NCI-H510A (cell line): ENCODE measurements around the gene VWC2.

Experiments
- DNase-seq: peaks from one replicate; lab custom pipeline; 2025; lab: John Stamatoyannopoulos, UW

Gene VWC2

DNA sequence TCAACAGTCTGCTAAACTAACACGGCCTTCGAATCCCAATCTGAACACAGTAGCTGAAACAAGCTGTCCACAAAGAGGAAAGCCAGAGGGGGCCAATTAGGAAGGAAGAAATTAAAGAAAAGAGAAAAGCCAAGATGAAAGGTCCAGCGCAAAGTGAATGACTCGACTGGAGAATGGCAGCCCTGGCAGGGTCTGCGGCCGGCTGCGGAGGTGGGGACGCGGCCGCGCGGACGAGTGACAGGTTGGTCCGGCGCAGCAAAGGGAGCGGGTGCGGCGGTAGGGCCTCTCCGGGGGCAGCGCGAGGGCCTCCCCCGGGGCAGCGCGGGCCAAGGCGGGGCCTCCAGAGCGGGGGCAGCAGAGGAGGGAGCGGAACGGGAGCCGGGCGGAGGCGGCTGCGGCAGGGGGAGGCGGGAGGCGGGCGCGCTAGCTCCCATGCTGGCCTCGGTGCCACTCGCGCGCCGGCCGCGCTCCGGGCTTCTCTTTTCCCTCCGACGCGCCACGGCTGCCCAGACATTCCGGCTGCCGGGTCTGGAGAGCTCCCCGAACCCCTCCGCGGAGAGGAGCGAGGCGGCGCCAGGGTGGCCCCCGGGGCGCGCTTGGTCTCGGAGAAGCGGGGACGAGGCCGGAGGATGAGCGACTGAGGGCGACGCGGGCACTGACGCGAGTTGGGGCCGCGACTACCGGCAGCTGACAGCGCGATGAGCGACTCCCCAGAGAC, at the start of gene VWC2:
Gene VWC2 (plus strand): TSS at position 421 of the 718 bp plus-strand sequence. CDS start 1,798 bp downstream, outside the sequence.
- no peak for DNase-seq

DNA sequence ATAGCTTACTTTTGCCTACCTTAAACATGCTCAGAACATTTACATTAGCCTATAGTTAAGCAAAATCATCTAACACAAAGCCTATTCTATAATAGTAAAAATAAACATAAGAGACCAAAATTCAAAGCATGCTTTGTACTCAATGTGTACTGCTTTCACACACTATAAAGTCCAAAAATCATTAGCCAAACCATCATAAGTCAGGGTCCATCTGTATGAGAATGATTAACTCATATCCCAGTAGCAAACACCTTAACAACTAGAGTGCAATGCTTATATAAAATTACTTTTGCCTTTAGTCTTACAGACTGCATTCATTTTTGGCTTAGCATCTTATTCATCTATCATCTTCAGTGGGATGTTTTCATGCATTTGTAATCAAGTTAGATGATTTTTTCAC, 49.4 kb upstream of the VWC2 start:
- no peak for DNase-seq

GRCh38 chr7:49731836-49732235, 41.6 kb upstream of the VWC2 start:
- no peak for DNase-seq

GRCh38 chr7:49762666-49763065, 10.8 kb upstream of the VWC2 start:
- DNase-seq, result no peak

DNA sequence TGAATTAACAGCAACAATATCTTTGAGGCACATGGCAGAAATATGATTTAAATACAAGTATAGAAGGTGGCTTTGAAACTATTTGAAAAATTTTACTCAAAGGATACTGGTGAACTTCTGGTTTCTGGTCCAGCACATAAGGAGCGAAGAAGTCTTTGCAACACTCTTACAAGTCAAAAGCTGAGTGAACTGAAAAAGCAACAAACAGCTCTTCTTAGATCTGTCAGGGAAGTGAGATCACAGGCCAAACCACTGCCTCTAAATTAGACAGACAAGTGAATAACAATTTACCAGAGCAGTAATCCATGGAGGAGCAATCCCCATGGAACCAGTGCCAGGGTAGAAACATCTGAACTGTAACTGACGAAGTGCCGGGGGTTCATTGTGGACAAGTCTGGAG, 9.6 kb upstream of the VWC2 start:
- DNase-seq, result no peak

DNA sequence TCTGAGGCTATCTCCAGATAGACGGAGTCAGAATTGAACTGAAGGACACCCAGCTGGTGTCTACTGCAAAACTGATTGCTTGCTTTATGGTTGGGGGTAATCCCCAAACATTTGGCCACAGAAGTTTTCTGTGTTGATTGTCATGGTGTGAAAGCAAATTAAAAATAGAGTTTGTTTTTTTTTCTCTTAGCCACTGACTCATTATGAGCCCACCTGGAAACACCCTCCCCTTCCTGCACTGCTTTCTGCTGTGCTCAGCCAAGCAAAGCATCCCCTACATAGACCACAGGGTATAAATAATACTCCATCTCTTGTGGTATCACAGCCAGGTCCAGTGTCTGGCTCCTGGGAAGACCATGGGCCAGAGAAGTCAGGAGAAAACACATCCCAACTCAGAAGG, 6.5 kb upstream of the VWC2 start:
- DNase-seq, result no peak

- no peak for DNase-seq
These were observed 5.7 kb upstream of the VWC2 start for GRCh38 chr7:49767719-49768118.

- DNase-seq, result no peak
These were observed 5.2 kb upstream of the VWC2 start for GRCh38 chr7:49768254-49768653.

GRCh38 chr7:49768835-49769234, 4.6 kb upstream of the VWC2 start:
- no peak for DNase-seq

DNA sequence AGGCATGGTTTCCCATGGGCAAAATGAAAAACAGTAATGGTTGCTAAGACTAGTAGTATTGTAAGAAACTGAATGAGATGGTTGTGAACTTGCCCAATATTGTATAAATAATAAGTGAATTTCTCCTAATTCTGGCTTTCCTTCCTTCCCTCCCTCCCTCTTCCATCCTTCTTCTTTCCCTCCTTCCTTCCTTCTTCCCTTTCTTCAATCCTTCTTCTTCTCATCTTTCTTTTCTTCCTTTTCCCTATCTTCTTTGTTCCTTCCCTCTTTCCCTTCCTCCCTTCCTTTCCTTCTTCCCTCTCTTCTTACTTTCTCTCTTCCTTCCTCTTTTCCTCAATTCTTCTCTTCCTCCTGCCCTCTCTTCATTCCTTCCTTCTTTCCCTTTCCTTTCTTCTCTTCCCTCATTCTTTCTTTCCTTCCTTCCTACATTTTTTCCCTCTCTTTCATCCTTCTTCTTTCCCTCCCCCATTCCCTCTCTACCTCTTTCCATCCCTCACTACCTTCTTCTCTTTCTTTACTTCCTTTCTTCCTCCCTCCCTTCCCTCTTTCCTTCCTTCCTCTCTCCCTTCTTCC, 4.1 kb upstream of the VWC2 start:
- DNase-seq, result no peak

- DNase-seq, result no peak
These were observed 2.6 kb upstream of the VWC2 start for GRCh38 chr7:49770838-49771237.

- no peak for DNase-seq
These were observed 1.8 kb upstream of the VWC2 start for GRCh38 chr7:49771427-49772176.

DNA sequence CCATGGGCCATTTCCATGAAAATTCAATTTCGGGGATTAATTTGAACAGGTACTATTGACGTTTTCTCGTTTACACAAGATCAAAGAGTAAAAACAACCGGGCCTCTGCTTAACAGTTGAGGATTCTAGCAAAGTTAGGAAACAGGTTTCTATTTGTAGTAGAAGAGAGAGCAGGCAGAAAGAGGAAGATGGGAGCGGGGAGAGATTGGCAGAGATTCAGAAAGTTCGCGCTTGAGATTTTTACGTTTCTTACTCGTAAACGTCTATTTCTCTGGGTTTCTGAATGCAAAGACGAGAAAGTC, 571 bp upstream of the VWC2 start:
- no peak for DNase-seq

- DNase-seq, result no peak
These were observed 559 bp downstream of the VWC2 start for GRCh38 chr7:49773936-49774458.

- no peak for DNase-seq
These were observed 1.1 kb downstream of the VWC2 start for GRCh38 chr7:49774459-49775064.

- DNase-seq, result no peak
These were observed 1.9 kb downstream of the VWC2 start for GRCh38 chr7:49775065-49775948.

- DNase-seq, result no peak
These were observed 2.6 kb downstream of the VWC2 start for GRCh38 chr7:49775949-49776443.

GRCh38 chr7:49776994-49777393, 3.6 kb downstream of the VWC2 start:
- no peak for DNase-seq

DNA sequence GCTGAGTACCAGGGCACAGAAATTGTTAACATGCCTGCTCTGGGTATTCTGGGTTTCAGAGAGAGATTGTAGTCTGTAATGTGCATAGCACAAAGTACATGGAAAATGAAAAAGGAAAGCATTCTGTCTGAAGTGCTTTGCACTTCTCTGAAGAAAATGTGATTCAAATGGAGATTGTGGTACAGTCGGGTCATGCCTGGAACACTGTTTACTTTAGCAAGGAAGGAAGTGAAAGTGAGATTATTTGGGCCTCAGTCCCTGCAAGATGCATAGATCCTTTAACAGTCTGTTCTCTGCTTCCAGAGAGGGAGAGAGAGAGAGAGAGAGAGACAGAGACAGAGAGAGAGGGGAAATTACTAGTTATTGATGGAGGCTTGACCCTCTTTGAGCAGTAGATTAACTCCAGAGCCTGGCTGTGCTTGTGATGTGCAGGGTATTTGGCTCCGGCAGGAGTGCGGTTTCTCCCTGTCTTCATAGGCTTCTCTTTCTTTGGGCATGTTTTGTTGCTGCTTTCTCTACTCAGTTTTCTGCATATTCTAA, 5.4 kb downstream of the VWC2 start:
- no peak for DNase-seq

- DNase-seq, result no peak
These were observed 7.5 kb downstream of the VWC2 start for GRCh38 chr7:49780953-49781352.

GRCh38 chr7:49781996-49782395, 8.6 kb downstream of the VWC2 start:
- no peak for DNase-seq
